HEK293 (cell line): Measurements from ENCODE around the gene PTGDR2.

Experiments used
- TF ChIP-seq, protein P1 (sequence below): fragments of 450-650 bp; formaldehyde crosslinking; IDR thresholded peaks from 2 replicates; pipeline ENCODE4 v1.5.1; 2016; ENCODE audit warnings: missing biosample characterization, missing genetic modification characterization, low read depth
- TF ChIP-seq, protein P2 (sequence below): fragments of 450-650 bp; formaldehyde crosslinking; IDR thresholded peaks from 2 replicates; pipeline ENCODE4 v1.5.1; 2016; ENCODE audit warnings: missing biosample characterization, missing genetic modification characterization

DNA sequence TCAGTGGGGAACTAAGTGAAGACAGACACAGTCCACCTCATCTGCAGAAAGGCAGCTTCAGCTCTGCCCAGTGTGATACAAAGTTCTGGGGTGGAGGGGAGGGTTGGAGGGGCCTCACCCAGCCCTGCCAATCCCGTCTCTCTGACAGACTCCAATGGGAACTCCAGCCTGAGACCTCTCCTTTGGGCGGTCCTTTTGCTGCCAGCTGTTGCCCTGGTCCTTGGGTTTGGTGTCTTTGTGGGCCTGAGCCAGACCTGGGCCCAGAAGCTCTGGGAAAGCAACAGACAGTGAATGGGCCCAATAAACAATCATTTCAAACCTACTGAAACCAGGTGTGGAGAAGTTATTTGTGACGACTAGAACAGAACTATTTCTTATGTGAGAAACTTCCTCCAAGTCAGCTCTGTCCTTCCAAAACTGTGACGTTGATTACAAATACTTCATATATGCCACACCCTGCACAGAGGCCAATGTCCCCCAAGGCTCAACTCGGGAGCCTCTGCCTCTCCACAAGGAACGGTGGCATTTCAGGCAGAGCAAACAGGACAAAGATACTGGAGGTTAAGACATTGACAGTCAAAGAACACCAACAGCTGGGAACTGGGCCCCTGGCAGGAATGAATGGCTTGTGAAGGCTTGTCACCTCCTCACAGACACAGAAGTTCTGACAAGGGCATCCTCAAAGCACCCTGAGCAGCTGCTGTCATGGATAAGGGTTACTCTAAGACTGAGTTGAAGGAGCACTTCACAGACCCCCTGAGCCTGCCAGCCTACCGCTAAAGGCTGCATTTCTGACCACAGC, 19.8 kb upstream of the PTGDR2 start:
- TF ChIP-seq, protein P1, sequence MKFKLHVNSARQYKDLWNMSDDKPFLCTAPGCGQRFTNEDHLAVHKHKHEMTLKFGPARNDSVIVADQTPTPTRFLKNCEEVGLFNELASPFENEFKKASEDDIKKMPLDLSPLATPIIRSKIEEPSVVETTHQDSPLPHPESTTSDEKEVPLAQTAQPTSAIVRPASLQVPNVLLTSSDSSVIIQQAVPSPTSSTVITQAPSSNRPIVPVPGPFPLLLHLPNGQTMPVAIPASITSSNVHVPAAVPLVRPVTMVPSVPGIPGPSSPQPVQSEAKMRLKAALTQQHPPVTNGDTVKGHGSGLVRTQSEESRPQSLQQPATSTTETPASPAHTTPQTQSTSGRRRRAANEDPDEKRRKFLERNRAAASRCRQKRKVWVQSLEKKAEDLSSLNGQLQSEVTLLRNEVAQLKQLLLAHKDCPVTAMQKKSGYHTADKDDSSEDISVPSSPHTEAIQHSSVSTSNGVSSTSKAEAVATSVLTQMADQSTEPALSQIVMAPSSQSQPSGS (tag by site-specific recombination) = no peak
- TF ChIP-seq, protein P2, sequence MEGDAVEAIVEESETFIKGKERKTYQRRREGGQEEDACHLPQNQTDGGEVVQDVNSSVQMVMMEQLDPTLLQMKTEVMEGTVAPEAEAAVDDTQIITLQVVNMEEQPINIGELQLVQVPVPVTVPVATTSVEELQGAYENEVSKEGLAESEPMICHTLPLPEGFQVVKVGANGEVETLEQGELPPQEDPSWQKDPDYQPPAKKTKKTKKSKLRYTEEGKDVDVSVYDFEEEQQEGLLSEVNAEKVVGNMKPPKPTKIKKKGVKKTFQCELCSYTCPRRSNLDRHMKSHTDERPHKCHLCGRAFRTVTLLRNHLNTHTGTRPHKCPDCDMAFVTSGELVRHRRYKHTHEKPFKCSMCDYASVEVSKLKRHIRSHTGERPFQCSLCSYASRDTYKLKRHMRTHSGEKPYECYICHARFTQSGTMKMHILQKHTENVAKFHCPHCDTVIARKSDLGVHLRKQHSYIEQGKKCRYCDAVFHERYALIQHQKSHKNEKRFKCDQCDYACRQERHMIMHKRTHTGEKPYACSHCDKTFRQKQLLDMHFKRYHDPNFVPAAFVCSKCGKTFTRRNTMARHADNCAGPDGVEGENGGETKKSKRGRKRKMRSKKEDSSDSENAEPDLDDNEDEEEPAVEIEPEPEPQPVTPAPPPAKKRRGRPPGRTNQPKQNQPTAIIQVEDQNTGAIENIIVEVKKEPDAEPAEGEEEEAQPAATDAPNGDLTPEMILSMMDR (tag by site-specific recombination) = no peak
